Endothelial cell of umbilical vein (primary cell): ENCODE data around the gene MED6.

Source experiments
- EZH2 ChIP-seq: IDR thresholded peaks from 2 replicates; pipeline ENCODE4 v1.6.1; 2012; ENCODE audit warnings: borderline replicate concordance, low read depth, mild to moderate bottlenecking, moderate library complexity, low read length, inconsistent platforms; ENCODE audit not compliant: severe bottlenecking
- POLR2A ChIP-seq: IDR thresholded peaks from 2 replicates; pipeline ENCODE4 v1.6.1; 2012; ENCODE audit warnings: low read depth, mild to moderate bottlenecking, control low read depth, low read length
- POLR2AphosphoS5 ChIP-seq: IDR thresholded peaks from 2 replicates; pipeline ENCODE4 v1.6.1; 2012; ENCODE audit warnings: low read depth, mild to moderate bottlenecking, control low read depth, low read length, moderate library complexity; ENCODE audit not compliant: insufficient read depth
- TF ChIP-seq, protein P1 (sequence below), 2 donors: IDR thresholded peaks; 1 replicate in 1 of 2; 2 replicates in 1 of 2; pipeline ENCODE4 v1.5.1; 2011; ENCODE audit warnings: low read length in 2 of 2, mild to moderate bottlenecking in 2 of 2, moderate library complexity in 2 of 2, control low read depth in 1 of 2, inconsistent platforms in 1 of 2, low read depth in 1 of 2; ENCODE audit not compliant: insufficient read depth in 1 of 2; ENCODE audit errors: extremely low read depth in 1 of 2
- TF ChIP-seq, protein P2 (sequence below): IDR thresholded peaks from 2 replicates; pipeline ENCODE4 v1.6.1; 2011; ENCODE audit not compliant: insufficient read depth, insufficient read length

DNA sequence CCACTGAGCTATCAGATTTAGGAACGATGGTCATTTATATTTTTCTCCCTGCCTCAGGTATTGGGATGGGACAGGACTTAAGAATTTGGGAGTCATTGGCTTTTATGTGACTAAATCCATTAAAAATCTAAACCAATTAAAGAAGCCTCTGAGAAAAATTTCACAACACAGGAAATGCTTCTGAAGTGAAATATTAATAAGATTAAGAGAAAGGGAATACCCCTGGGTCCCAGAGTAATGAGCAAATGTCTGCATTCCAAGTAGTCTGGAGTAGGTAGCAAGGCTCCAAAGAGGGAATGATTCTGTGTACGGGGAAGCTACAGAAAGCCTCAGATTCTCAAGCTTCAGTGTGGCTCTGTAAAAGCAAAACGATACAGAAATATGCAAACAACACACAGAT, 707 bp upstream of the MED6 start:
- TF ChIP-seq, protein P1, sequence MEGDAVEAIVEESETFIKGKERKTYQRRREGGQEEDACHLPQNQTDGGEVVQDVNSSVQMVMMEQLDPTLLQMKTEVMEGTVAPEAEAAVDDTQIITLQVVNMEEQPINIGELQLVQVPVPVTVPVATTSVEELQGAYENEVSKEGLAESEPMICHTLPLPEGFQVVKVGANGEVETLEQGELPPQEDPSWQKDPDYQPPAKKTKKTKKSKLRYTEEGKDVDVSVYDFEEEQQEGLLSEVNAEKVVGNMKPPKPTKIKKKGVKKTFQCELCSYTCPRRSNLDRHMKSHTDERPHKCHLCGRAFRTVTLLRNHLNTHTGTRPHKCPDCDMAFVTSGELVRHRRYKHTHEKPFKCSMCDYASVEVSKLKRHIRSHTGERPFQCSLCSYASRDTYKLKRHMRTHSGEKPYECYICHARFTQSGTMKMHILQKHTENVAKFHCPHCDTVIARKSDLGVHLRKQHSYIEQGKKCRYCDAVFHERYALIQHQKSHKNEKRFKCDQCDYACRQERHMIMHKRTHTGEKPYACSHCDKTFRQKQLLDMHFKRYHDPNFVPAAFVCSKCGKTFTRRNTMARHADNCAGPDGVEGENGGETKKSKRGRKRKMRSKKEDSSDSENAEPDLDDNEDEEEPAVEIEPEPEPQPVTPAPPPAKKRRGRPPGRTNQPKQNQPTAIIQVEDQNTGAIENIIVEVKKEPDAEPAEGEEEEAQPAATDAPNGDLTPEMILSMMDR (IDR thresholded peaks at IDR 0.05; ENCODE audit: extremely low read depth in 1 of 2, insufficient read depth in 1 of 2, low read depth in 1 of 2, low read length in 2 of 2): no peak
- TF ChIP-seq, protein P2, sequence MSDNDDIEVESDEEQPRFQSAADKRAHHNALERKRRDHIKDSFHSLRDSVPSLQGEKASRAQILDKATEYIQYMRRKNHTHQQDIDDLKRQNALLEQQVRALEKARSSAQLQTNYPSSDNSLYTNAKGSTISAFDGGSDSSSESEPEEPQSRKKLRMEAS: no peak
- no peak for TF ChIP-seq POLR2A
- TF ChIP-seq POLR2AphosphoS5: no peak
- no peak for TF ChIP-seq EZH2
